Tibial nerve (tissue), 4 donors: ENCODE results near the gene MAPT.

ENCODE experiments used
- CTCF ChIP-seq, 5 experiments: fragments of 200-600 bp in 3 of 5; fragments of 450-650 bp in 2 of 5; sonication (generic) in 3 of 5; IDR thresholded peaks; one replicate each; pipeline ENCODE4 v1.5.1; 2016 to 2019; ENCODE audit warnings: antibody characterized with exemption in 5 of 5, mild to moderate bottlenecking in 3 of 5, moderate library complexity in 2 of 5
- EP300 ChIP-seq, 2 donors: sonication (generic); formaldehyde crosslinking; IDR thresholded peaks; one replicate each; pipeline ENCODE4 v1.6.1; 2017; ENCODE audit warnings: antibody characterized with exemption in 2 of 2, mild to moderate bottlenecking in 1 of 2
- POLR2A ChIP-seq, 2 donors: fragments of 450-650 bp; IDR thresholded peaks; one replicate each; pipeline ENCODE4 v1.6.1; 2017; ENCODE audit warnings: antibody characterized with exemption in 2 of 2, mild to moderate bottlenecking in 2 of 2, moderate library complexity in 2 of 2

GRCh38 chr17:45963889-45964288, 69.5 kb downstream of the MAPT start:
- TF ChIP-seq EP300 (IDR thresholded peaks at IDR 0.05), result no peak
- TF ChIP-seq CTCF (IDR thresholded peaks at IDR 0.05), result no peak
- TF ChIP-seq POLR2A (IDR thresholded peaks at IDR 0.05), result no peak
